WTC11 (cell line): Measurements from ENCODE around the gene MTFR2.

Source experiments
- CREB1 ChIP-seq: sonication (generic); formaldehyde crosslinking; IDR thresholded peaks from 2 replicates; pipeline ENCODE4 v1.8.0; 2023; ENCODE audit warnings: mild to moderate bottlenecking, missing genetic modification reagents
- CREM ChIP-seq: sonication (generic); formaldehyde crosslinking; IDR thresholded peaks from 2 replicates; pipeline ENCODE4 v1.8.1; 2022; ENCODE audit warnings: mild to moderate bottlenecking, missing genetic modification reagents, moderate library complexity
- SP1 ChIP-seq: sonication (generic); formaldehyde crosslinking; conservative IDR thresholded peaks from 2 replicates; pipeline ENCODE4 v1.8.1; 2022; ENCODE audit warnings: missing genetic modification reagents
- ZNF121 ChIP-seq: sonication (generic); formaldehyde crosslinking; IDR thresholded peaks from 2 replicates; pipeline ENCODE4 v1.8.0; 2023; ENCODE audit warnings: missing genetic modification reagents
- TF ChIP-seq, protein P1 (sequence below): fragments of 200-600 bp; IDR thresholded peaks from 2 replicates; pipeline ENCODE4 v1.8.0; 2022; ENCODE audit warnings: antibody characterized with exemption
- TF ChIP-seq, protein P2 (sequence below): sonication (generic); formaldehyde crosslinking; IDR thresholded peaks from 2 replicates; pipeline ENCODE4 v1.8.0; 2022; ENCODE audit warnings: mild to moderate bottlenecking, missing genetic modification reagents
- TF ChIP-seq, protein P3 (sequence below): sonication (generic); formaldehyde crosslinking; IDR thresholded peaks from 2 replicates; pipeline ENCODE4 v1.8.1; 2022; ENCODE audit warnings: low read depth, mild to moderate bottlenecking, moderate library complexity, missing genetic modification reagents, borderline replicate concordance
- TF ChIP-seq, protein P4 (sequence below): sonication (generic); formaldehyde crosslinking; conservative IDR thresholded peaks from 2 replicates; pipeline ENCODE4 v1.8.1; 2022; ENCODE audit warnings: mild to moderate bottlenecking, missing genetic modification reagents
- TF ChIP-seq, protein P5 (sequence below): sonication (generic); formaldehyde crosslinking; IDR thresholded peaks from 2 replicates; pipeline ENCODE4 v1.8.1; 2023; ENCODE audit warnings: mild to moderate bottlenecking, missing genetic modification reagents, moderate library complexity

DNA sequence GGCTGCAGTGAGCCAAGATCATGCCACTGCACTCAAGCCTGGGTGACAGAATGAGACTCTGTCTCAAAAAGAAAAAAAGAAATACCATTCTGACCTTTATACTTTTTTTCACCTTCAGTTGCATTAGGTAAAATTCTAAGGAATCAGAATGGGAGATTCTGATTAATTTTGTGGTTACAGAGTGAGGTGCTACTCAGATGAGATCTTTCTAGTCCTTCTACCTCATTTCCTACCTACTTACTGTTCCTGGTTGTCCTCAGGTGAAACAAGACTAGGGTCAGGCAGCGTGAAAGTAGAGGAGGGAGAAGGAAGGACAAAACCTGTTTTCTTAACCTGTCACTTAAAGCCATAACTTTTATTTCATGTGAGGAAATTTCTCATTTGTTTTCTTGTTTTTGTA is 63.7 kb downstream of the MTFR2 start:
- TF ChIP-seq, protein P1, sequence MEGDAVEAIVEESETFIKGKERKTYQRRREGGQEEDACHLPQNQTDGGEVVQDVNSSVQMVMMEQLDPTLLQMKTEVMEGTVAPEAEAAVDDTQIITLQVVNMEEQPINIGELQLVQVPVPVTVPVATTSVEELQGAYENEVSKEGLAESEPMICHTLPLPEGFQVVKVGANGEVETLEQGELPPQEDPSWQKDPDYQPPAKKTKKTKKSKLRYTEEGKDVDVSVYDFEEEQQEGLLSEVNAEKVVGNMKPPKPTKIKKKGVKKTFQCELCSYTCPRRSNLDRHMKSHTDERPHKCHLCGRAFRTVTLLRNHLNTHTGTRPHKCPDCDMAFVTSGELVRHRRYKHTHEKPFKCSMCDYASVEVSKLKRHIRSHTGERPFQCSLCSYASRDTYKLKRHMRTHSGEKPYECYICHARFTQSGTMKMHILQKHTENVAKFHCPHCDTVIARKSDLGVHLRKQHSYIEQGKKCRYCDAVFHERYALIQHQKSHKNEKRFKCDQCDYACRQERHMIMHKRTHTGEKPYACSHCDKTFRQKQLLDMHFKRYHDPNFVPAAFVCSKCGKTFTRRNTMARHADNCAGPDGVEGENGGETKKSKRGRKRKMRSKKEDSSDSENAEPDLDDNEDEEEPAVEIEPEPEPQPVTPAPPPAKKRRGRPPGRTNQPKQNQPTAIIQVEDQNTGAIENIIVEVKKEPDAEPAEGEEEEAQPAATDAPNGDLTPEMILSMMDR = no peak
- TF ChIP-seq, protein P2, sequence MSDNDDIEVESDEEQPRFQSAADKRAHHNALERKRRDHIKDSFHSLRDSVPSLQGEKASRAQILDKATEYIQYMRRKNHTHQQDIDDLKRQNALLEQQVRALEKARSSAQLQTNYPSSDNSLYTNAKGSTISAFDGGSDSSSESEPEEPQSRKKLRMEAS (CRISPR knock-in tag) = no peak
- no peak for TF ChIP-seq SP1
- TF ChIP-seq CREB1 = no peak
- TF ChIP-seq, protein P3, sequence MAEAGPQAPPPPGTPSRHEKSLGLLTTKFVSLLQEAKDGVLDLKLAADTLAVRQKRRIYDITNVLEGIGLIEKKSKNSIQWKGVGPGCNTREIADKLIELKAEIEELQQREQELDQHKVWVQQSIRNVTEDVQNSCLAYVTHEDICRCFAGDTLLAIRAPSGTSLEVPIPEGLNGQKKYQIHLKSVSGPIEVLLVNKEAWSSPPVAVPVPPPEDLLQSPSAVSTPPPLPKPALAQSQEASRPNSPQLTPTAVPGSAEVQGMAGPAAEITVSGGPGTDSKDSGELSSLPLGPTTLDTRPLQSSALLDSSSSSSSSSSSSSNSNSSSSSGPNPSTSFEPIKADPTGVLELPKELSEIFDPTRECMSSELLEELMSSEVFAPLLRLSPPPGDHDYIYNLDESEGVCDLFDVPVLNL (CRISPR knock-in tag) = no peak
- TF ChIP-seq ZNF121 (CRISPR knock-in tag) = no peak
- TF ChIP-seq CREM = no peak
- TF ChIP-seq, protein P4, sequence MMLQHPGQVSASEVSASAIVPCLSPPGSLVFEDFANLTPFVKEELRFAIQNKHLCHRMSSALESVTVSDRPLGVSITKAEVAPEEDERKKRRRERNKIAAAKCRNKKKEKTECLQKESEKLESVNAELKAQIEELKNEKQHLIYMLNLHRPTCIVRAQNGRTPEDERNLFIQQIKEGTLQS = no peak
- TF ChIP-seq, protein P5, sequence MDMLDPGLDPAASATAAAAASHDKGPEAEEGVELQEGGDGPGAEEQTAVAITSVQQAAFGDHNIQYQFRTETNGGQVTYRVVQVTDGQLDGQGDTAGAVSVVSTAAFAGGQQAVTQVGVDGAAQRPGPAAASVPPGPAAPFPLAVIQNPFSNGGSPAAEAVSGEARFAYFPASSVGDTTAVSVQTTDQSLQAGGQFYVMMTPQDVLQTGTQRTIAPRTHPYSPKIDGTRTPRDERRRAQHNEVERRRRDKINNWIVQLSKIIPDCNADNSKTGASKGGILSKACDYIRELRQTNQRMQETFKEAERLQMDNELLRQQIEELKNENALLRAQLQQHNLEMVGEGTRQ (CRISPR knock-in tag) = no peak
